Stimulated activated CD4-positive, alpha-beta T cell treated with anti-CD3 and anti-CD28 coated beads, Interleukin-15, amount 100 ng/mL, for 1 hour (primary cell): Measurements from ENCODE around the gene C1QTNF5.
A peak's percentile ranks its signal among the peaks of the same experiment; 100 is the strongest.

ENCODE experiments used
- DNase-seq, 2 donors: peaks; one replicate each; pipeline ENCODE4 v3.0.0-alpha.2; 2020; ENCODE audit warnings: low read depth in 1 of 2, low spot score in 1 of 2

C1QTNF5 gene

DNA sequence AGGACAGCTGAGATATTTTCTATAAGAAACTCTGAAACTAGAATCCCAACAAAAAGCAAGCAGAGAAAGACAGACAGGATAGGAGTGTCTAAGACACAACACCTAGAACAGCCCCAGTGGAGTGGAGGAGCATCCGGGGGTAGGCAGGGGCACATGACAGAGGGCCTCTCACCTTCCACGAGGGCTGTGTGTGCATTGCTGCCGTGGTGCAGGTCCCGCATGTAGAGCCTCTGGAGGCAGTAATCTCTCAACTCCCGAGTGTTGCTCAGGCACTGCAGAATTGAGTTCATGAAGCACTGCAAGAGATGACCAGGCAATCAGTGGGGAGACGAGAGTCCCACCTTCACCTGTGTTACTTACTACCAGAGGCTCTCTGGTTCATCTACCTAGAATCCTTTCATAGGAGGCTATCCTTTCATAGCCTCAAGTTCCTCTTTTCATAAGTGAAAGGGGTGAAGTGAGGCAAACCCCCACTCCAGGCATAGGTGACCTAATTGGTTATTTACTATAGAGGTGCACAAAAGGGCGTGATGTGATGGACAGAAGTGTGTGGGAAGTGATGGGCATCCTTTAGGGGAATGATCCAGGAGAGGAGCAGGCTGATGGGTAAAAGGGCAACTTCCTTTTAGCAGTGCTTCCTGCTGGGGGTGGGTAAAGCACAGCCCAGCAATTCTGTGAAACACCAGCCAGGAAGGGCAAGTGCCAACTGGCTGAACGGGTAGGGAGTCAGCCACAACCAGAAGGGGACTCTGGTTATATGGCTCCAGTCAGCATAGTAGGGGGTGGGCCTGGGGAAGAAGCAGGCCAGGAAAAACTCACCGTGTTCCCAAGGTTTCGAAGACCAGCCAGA lies 18.9 kb upstream of the C1QTNF5 start:
- DNase-seq, result no peak

DNA sequence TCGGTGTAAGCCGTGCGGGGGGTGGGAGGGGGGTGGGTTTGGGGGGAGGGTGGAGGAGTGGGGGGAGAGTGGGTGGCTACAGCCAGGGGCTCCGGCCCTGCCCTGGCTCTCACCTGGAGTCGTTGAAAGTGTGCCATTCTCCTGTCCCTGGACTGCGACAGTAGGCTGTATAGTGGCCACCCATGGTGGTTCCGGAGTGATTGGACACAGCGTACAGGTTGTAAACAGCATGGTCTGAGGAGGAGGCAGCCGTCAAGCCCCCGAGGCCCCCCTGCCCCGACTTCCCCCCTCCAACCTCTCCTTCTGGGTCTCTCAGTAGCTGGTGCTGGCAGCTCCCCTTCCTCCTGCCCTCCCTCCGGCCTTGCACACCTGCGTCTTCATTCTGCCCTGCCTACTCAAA lies 16.4 kb upstream of the C1QTNF5 start:
- DNase-seq, result no peak

DNA sequence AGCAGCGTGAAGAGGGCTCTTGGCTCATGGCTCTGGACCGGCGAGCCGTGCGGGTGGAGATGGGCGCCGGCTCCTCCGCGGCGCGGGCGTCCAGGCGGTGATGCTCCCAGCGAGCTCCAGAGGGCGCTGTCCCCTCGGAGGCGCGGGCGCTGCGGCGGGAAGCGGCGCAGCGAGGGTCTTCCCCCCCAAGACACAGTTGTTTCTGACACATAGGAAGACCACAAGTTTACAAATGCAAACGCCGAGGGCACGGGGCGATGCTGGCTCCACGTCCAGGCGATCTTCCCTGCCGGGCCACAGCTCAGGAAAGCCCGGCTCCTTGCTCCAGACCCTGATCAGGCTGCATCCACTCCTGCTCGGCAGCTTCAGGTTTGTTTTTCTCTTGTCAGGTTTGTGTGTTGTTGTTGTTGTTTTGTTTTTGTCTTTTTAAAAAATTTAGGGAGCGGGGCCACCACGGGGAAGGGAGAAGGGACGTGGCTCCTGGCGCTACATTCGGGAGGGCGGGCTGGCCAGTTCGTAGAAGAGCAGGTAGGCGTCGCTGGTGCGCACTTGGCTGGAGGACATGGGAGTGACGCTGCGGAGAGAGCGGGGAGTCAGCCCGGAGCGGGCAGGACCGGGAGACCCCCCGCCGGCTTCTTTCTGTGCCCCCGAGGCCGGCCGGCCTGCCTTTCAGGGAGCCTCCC lies 15.8 kb upstream of the C1QTNF5 start:
- peak; percentile 42 to 56 for DNase-seq

DNA sequence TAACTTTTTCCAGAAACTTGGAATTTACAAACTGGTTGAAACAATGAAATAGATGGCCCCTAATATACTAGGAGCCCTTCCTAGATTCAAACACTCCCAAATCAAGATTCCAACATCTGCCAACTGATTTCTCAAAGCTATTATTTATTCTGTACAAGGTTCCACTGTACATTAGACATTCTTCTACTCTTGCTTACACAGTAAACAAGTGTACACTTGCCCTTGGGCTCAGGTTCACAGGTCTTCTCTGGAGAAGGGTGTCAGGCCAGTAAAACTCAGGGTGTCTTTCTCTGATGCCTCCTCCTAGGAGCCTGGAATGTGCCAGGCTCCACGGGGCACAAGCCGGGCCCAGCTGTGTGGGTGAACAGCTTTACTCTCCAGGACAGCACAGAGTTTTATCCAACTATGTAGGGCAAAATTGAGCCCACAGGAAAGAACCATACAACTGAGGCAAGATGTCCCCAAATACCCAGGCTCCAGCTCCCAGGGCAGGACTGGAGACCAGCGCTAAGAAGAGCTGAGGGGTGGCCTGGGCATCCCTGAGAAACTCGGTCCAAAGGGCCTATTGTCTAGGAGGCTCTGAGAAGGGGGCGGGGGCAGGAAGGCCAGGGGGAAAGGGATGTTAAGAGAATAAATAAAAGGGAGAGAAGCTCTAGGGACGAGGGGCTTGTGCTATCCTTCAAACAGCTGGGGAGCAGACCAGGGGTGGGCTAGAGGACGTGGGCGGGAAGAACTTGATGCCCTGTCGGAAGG lies 14.6 kb upstream of the C1QTNF5 start:
- DNase-seq, result no peak

DNA sequence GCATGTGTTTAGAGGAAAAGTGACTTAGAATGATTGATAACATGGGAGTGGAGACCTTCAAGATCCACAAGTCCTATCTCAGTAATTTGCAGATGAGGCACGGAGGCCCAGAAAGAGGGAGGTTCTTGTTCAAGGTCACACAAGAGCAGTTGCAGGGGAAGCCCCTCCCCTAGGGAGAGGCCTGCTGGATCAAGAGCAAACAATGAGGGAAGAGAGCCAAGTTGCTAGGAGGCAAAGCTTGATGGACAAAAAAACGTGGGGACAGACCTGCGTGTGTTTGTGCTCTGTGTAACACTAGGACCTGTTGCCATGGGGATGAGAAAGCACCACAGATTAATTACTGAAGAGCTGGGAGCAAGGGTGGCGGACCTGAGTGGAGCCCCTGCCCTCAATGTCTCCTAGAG lies 12.2 kb upstream of the C1QTNF5 start:
- DNase-seq, result no peak

DNA sequence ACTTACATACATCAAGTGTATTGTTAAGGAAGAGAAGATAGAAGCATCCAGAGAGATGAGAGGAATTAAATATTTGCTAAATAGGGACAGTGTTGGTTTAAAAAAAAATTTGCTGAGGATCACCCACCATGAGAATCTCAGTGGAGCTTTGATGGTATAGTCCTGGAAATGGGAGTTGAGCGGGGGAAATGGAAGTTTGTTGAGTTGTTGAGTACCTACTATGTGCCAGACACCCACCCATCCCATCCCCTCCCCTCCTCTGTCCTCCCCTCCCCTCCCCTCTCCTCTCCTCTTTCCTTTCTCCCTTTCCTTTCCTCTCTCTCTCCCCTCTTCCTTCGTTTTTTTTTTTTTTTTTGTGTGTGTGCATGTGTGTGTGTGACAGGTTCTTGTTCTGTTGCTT lies 10.5 kb upstream of the C1QTNF5 start:
- DNase-seq, result no peak

DNA sequence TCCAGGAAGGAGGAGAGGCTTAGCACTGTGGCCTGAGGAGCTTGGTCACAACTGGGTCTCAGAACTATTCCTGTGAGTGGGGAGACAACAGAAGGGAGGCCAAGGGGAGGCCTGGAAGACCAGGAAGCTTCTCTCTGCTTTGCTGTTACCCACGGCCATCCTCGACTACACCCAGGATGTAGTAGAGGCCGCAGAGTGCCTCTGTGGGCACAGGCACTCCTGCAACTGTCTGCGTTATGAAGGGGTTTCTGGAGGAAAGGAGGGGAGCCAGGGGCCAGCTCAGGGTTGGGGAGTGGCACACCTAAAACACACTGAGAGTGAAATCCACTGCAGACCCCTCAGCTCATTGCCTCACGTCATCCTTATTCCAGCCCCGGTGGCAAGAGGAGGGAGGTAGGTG lies 9.6 kb upstream of the C1QTNF5 start:
- DNase-seq, result no peak

DNA sequence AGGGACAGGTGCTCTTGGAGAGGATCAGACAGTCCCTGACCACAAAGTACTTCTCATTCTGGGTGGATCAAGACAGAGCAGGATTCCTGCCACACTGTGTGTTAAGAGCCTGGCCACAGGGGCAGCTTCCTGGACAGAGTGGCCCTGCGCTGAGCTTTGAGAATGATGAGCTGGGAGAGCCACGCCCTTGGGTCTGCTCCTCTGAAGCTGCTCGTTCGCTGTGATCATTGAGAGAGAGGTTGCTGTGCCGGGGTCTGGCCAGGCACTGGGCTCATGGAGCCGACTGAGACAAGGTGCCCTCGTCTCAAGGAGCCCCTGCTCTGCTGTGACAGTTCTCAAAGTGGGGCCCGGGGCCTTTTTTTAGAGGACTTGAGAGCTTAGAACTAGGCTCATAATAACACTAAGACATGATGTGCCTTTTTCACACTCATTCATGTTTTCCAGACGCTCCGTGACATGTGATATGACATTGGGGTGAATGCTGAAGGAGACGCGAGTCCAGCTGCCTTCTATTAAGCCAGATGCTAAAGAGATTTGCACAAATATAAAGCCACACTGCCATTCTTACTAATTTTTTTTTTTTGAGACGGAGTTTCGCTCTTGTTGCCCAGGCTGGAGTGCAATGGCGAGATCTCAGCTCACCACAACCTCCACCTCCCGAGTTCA lies 7.4 kb upstream of the C1QTNF5 start:
- DNase-seq, result no peak

DNA sequence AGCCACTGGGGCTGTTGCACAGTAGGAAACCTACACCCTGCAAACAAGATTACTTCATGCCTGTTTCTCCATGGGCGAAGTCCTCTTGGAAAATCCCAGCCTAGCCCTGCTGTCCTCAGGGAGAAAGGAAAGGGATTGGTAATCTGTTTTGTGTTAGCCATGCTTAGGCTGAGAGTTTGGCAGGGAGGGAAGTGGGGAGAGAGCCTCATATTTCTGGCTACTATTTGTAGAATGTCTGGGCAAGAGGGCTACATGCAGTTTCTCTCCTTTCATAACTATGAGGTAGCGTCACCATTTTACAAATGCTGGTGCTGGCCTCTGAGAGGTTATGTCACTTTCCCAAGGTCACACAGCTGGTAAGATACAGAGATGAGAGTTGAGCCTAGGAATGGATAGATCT lies 6.6 kb upstream of the C1QTNF5 start:
- no peak for DNase-seq

DNA sequence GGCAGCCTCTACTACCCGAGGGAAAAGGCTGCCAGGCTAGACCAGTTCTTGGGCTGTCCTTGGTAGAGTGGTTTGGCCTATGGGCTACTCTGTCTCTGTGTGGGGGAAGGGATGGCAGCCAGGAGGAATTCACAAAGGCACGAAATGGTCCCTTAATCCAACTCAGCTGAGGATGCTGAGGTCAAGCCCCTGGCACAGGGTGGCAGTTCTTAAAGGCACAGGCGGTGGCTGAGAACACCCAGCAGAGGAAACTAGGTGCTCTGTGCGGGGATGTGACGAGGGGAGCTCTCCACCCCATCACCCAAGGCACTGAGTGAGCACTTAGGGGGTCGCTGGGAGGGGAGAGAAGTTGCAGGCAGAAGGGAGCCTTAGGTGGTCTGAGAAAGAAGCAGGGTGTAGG lies 5.9 kb upstream of the C1QTNF5 start, which contains the start of gene MFRP:
TSS of gene MFRP (minus strand) at position 101 of the 400 bp plus-strand sequence. CDS start 192 bp downstream, outside the sequence.
- DNase-seq, result no peak

DNA sequence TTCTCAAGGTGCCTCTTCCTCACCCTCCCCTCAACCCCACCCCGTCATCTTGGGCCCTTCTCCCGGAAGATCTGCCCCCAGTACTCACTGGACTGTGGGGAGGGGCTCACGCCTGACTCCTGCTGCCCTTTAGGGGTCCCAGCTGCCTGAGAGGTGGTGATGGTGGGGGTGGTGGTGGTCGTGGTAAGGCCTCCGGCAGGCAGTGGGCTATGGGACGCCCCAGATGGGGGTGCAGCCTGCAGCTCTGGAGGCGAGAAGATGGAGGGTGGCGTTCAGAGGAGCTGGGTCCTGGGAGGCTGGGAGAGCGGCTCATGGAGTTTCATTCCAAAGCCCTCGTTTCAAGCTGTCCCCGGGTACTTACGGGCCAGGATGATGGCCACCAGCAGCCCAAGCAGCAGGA lies 5.0 kb upstream of the C1QTNF5 start:
- no peak for DNase-seq

DNA sequence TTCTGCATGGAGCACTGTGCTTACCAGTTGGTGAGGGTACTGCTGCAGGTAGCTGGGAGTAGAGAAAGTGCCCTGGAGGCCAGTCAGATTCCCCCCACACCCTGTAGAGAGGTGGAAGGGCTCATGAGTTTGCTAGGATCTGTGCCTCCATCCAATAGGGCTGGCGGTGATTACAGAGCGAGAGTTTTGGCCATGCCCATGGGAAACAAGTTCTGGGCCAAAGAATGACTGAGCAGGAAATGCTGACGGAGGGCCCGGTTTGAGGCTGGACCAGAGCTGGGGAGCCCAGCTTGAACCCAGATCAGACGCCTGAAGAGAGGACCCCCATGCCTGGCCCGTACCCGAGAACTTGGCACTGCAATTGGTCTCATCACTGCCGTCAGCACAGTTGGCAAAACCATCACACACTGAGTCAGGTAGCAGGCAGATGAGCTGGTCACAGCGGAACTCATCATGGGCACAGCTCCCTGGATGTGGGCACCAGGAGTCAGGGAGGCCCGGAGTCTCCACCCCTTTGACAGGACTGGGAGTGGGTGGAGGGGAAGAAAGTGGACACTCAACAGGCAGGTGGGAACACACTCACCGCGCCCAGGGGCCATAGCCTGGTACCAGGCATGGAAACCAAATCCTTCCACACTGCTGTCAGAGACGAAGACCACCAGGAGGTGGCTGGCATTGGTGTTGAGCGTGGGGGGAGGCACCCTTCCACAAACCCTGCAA lies 3.8 kb upstream of the C1QTNF5 start:
- DNase-seq, result no peak

DNA sequence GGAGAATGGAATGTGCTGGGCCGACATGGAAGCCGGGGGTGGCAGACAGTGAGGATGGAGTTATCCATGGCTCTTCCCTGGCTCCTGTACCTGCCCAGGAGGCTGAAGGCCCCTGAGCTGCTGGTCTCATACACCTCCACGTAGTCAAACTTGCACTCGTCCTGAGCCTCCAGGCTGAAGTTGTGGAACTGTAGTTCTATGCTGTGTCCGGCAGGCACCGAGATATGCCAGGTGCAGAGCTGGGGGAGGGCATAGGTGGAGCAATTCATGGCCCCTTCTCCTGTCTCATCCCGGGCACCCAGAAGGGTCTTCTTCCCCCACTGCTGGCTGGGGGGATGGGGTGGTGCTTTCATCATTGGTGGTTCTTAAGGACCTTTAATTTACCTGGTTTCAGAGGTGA lies 3.0 kb upstream of the C1QTNF5 start:
- no peak for DNase-seq

DNA sequence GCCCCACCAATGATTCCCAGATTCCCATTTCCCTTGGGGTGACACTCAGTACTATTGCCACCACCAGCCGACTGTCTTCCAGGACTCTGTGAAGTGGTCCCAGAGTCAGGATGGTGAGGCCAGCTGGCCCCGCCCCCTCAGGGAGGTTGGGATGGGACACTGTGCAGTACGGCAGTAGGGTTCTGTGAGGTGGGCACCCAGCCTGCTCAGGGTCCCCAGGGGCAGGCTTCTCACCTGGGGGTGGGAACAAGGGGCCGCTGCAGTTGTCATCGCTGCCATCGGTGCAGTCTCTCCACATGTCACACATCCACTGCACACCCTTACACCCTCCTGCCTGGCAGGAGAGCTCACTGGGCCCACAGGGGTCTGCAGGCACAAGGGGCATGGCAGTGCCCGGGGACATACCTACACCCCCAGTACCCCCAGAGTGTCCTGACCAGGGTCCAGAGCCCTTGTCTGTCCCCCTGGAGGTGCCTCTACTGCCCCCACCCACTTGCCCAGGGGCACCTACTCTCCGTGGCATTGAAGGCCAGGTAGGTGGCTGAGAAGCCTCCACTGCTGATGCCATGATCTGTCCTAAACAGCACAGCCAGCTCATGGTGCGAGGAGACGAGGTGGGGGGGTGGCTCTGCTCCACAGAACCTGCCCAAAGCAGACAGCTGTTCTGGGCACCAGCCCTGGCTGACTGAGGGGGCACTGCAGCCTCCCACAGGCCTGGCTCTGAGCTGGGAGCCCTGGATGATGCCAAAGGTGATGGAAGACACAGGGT lies 1.9 kb upstream of the C1QTNF5 start:
- no peak for DNase-seq

DNA sequence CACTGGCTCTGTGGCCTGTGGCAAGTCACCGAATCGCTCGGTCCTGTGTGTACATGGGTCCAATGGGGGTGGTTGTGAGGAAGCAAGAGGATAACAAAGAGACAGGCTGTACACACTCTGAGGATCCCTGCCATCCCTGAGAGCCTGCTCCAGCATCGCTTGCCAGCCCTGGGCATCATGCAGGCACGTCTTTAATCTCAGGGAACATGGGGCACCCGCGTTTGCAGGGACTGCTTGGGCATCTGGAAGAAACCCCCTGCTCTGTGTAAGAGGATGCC lies 1.3 kb upstream of the C1QTNF5 start:
- no peak for DNase-seq

DNA sequence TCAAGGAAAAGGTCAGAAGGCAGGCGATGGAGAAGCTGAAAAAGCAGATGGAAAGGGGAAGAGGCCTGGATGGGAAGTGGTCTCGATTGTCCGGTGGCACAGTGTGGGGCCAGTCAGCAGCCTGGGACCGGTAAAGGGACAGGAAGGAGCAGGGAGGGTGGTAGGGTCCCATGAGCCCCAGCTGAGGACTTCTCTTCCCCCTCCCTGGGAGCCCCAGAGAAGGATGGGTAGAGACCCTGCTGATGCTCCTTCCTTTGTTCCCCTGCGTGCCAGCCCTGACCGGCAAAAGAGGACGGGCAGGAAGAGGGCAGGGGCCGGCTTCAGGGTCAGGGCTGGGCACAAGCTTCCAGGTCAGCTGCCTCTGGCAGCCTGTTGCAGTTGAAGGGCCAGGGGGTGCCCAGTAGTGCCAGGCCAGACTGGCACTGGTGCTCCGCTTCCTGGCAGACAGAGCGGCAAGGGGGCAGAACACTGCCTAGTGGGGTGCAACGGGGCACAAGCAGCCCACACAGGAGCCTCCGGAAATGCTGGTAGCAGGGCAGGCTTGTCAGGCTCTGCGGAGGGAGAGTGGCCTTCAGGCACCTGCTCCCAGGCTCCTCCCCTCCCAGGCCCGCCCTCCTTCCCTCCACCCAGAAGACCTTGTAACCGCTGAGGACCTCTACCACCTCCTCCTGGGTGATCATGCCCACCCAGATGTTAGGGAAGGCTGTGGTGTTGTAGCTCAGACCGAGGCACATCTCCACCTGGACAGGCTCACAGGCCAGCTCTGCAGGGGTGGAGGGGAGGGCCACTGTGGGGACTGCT lies 739 bp upstream of the C1QTNF5 start:
- DNase-seq, result no peak

DNA sequence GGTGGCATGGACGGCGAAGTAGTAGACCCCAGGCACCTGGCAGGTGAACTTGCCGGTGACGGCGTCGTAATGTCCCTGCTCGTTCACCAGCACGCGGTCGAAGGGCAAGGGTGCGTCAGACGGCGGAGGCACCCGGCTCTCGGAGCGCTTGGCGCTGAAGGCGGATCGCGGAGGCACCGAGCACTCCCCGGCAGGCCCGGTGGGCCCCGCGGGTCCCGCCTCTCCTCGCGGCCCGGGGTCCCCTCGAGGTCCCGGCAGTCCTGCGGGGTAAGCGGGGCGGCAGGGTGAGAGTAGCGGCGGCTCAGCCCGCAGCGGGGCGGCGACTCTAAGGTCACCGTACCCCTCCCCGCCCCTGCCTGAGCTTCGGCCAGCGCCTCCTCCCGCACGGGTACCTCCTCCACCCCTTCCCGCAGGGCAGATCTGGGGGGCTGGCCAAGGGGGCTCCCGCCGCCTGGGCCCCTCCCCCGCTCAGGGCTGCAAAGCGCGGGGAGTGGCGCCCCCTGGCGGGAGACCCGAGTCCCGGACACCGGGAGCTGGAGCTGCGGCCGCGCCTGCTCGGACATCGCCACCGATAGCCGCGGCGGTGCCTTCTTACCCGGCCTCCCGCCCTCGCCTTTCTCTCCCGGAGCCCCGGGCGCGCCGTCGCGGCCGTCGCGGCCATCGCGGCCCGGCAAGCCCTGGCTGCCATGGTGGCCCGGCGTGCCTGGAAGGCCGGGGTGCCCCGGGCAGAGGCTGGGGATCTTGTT lies 921 bp downstream of the C1QTNF5 start:
- no peak for DNase-seq

DNA sequence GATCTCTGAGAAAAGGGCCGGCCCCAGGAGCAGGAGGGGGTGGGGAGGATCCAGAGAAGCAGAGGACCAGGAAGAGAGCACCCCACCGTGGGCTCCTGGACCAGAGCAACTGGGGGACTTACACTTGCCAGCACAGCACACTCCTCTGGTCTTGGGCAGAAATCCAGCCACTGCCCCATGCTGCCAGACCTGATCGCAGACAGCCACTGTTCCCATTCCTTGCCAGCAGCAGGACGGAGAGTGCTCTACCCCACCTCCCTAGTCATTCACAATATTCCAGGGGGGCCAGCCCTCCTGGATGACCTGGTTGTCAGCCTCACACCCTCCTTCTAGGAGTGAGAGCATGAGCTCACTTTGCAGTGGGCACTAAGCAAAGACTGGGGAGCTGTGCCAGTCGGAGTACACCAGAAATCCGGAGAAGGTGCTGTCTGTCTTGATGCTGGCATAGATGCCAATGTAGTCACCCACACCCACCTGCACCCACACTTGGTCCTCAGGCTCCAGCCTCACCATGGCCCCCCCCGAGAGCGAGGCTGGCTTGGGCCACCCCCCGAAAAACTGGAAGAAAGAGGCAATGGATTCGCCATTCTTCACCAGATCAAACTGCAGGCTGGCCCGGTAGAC lies 1.6 kb downstream of the C1QTNF5 start:
- no peak for DNase-seq
